ENCODE measurements around the gene DLGAP1.
"Not testable (repeated sequence)": the region's sequence is repeated elsewhere in the genome, so short reads cannot be mapped to it uniquely, and the experiment has no call there.

The DLGAP1 gene

DNA sequence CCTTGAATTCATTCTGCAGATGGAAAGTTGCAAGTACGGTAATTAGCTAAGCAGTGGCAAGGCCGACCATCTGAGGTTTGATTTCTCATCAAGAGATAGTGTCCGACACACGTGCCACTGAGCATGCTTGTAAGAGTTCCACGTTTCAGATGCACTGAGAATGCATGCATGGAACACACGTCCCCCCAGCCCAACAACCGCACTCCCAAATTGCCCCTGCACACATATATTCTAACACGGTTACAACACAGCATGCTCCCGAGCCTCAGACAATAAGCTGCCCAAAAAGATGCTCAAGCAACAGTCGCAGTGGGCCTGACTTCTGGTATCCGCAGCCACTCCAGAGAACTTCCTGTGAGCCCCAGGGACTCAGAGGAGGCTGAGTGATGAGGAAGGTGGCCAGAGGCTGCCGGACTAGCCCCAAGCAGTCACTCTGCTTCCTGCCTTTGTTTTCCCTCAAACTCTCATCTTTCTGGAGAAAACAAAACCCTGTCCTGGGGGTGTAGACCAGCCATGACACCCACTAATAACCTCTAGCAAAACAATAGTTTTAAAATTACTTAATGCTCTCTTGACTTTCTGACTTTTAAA is 801.2 kb downstream of the DLGAP1 start:
- no peak for DNase-seq (ENCODE audit: low spot score)

DNA sequence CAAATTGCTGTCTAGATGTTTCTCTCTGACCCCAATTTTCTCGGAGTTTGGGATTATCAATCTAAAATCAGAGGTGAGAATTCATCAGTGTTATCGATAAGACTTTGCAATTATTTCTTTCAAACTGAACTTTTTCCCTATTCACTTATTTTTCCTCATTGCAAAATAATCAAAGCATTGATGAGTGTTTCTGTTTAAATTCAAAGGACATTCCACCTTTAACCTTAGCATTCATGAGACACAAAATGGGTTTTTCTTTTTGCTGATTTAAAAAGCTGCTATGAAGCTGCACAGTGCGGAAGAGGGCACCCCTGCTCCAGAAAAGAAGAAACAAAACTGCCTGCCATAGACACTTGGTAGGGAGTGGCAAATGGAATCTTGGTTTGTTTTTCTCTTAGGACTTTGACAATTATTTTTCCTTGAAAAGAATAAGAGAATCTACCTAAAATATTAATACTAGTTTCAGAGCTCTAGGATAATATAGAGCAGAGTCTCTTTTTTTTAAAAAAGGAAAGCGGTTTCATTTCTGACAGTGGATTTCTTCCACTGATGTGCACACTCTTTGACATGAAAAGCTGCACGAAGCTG is 801.8 kb downstream of the DLGAP1 start:
- DNase-seq (ENCODE audit: low spot score) = no peak

DNA sequence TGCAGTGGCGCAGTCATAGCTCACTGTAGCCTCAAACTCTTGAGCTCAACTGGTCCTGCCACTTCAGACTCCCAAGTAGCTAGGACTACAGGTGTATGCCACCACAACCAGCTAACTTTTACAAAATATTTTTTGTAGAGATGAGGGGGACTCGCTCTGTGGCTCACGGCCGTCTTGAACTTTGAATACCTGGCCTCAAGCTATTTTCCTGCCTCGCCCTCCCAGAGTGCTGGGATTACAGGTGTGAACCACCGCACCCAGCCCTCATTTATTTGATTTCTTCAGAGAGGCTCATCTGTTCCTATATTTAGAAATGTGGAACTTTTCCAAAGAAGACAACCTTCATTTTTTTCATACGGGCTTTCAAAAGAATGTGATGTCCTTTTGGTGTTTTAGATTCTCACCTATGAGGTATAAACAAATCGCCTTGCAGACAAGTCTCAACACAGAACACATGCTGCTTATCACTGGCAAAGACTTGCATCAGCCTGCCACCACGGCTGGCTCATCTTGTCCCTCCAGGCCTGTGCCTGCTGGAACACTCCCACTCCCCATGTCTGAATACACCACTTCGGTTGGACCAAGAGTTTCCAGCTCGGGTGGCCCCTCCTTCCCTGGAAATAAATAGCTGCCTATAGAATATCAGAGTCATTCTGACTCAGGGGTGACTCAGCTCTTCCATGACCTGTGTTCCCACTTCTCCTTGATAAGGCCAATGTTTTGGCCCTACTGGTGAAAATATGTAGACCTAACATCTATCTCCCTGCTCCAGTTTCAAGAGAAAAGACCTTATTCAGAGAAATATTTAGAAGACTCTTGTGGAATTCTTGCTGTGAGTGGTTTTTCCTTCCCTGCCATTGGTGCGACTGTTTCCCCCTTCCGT is 802.5 kb downstream of the DLGAP1 start:
- DNase-seq (ENCODE audit: low spot score) = no peak

DNA sequence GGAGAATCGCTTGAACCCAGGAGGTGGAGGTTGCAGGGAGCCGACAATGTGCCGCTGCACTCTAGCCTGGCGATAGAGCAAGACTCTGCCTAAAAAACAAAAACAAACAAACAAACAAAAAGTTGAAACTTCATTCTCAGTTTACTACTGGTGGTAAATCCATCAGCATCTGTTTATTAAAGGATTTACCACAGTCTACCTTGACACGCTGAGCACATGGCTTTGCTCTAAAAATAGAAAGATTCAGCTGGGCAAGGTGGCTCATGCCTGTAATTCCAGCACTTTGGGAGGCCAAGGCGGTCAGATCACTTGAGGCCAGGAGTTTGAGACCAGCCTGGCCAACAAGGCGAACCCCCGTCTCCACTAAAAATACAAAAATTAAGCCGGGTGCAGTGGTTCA is 803.8 kb downstream of the DLGAP1 start:
- no peak for DNase-seq (ENCODE audit: low spot score)

DNA sequence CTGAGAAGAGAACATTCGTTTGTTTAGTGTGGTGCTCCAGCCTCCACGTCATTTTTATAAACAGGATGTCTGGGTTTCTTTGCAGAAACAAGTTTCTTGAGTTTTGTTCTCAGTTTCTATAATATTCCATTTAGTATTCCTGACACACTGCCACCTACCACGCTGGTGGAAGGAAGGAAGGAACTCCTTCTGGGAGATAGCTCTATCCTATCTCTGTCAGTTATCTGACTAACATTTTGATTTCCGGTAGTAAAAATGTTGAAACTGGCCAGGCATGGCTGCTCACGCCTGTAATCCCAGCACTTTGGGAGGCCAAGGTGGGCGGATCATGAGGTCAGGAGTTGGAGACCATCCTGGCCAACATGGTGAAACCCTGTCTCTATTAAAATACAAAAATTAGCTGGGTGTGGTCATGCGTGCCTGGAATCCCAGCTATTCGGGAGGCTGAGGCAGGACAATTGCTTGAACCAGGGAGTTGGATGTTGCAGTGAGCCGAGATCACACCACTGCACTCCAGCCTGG is 804.5 kb downstream of the DLGAP1 start:
- not testable (repeated sequence) for DNase-seq (ENCODE audit: low spot score)

DNA sequence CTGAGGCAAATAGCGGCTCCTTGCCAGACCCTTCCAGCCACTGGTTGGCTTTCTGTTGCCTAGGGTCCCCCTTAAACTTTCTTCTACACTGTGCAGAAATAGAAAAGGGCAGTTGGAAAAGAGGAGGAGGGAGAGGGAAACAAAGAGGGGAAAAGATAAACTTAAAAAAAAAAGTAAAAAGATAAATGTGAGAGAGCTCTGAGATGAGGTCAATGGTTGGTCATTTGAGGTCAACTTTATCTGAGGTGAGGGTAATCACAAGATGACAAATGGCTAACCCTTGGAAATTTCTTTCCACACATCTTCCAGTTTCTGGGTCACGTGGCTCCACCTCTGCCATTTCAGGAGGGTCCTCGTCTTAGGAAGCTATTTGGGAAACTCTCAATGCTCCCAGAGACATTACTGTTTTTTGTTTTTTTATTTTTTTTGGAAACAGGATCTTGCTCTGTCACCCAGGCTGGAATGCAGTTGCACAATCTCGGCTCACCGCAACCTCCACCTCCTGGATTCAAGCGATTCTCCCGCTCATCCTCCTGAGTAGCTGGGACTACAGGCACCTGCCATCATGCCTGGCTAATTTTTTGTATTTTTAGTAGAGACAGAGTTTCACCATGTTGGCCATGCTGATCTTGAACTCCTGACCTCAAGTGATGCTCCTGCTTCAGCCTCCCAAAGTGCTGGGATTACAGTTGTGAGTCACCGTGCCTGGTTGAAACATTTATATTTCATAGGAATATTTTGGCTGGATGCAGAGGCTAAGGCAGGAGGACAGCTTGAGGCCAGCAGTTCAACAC is 805.3 kb downstream of the DLGAP1 start:
- DNase-seq (ENCODE audit: low spot score) = no peak

DNA sequence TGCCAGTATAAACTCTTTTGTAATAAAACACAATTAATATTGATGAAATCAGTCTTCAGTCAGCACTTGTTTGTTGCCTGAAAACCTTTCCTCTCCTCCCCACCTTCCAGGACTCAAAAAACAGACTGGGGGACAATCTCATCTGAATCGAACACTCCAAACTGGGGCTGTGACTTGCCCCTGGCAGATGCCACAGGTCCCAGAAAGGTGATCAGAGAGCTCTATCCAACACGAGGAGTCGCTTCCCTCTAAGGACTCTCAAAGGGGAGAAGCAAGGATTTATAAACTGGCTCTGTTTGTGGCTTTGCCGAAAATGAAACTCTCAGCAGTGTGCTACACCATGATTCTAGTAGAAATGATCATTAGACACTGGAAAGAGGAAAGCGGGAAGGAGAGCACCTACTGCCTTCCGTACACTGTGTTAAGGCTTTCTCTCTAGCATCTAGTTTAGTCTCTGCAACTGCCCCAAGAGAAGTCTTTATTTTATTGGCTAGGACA is 805.9 kb downstream of the DLGAP1 start:
- no peak for DNase-seq (ENCODE audit: low spot score)

DNA sequence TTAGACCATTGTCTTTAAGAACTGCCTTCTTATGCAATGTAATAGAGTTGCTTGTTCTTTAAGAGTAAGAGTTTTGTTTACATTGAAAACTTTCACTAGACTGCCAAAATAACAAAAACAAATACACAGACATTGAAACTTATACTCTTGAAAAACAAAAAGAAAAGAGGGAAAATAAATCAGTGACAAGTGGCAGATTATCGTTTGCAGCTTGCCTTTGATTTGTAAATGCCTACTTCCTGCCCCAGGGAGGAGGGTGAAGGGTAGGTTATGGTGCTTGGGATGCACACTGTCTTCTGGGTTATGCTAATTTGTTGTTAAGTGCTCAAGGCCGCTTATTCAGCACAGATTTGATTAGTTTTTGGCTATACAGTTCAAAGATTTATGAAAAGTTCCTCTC is 806.5 kb downstream of the DLGAP1 start:
- no peak for DNase-seq (ENCODE audit: low spot score)

DNA sequence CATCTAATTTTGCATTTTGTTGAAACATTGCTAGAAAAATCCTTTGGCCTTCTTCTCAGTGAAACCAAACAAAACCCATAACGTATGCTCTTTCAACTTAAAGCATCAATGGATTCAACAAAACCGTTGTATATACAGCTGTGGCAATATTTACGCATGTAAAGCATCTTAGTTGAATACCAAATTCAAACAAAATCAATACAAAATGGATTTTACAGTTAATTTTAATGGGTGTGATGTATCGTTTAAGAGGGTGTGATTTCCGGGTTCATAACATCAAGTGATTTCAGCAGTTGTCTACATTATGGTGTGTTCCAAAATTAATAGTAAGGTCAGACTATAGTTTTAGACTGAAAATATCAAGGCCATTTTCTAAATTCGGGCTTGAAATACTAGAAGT is 806.9 kb downstream of the DLGAP1 start:
- no peak for DNase-seq (ENCODE audit: low spot score)

DNA sequence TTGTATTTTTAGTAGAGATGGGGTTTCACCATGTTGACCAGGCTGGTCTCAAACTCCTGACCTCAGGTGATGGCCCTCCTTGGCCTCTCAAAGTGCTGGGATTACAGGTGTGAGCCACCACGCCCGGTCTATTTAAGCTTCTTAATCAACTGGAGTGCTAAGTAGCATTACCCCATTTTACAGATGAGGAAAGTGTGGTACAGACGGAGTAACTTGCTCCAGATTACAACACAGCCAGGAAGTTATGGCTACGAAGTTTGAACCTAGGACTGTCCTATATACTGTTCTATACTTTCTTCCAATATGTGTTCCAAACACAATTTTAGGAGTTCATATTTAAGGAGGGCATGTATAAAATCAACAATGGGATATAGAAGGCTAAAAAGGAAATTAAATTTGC is 807.5 kb downstream of the DLGAP1 start:
- no peak for DNase-seq (ENCODE audit: low spot score)

DNA sequence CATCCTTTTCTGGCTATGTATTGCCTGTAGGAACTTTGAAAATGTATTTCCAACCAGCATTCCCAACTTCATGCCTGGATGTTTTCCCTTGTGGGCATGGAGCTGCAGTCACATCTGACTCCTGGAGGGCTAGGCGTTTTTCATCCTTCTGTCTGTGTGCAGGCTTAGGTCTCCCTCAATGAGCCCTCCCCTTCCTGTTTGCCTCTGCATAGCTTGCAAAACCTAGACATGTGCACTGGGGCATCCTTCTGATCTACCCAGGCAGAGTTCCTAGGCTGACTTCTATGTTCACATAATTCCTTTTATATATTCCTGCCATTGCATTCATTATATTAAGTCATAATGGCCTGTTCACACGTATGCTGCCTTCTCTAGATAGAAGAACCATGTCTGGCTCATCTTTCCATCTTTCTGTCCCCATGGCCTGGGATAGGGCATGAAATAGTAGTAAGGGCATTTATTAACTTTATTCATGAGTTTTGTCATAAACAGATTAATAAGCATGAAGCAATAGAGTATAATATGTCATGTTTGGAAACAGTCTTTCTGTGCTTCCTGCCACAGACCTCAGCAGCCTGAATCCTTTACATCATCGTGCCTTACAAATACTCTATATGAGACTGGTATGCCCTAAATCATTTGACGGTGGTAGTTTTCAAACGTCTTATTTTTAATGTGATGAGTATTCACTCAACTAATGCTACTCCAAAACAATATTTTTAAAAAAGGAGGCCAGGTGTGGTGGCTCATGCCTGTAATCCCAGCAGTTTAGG is 809.5 kb downstream of the DLGAP1 start:
- no peak for DNase-seq (ENCODE audit: low spot score)

DNA sequence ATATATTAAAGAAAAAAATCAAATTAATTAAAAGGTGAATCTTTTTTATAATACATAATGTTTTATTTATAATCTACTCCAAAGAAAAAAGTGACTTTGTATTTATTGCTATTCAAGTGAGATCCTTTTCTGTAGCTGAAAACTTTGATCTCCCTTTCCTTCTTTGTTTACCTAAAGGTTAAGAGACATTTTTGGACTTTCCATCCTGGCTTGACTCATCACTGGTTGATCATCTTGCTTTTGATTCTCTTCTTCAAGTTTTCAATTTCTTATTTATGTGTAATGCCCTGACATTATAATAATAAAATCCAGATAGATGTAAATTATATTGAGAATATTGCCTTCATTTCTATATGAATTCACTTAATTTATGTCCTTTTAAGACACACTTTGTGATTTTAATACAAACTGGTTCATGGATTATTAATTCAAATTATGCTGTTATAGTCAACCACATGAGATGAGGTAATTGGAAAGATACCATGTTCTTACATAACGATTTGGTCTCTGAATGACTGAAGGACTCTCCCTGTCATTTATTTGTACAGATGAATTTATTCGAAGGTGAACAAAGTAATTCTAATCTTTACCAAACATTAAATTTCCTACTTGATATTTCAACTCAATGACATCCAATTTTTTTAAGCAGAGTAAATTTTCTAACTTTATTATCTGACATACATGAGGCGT is 820.7 kb downstream of the DLGAP1 start:
- DNase-seq (ENCODE audit: low spot score) = no peak

DNA sequence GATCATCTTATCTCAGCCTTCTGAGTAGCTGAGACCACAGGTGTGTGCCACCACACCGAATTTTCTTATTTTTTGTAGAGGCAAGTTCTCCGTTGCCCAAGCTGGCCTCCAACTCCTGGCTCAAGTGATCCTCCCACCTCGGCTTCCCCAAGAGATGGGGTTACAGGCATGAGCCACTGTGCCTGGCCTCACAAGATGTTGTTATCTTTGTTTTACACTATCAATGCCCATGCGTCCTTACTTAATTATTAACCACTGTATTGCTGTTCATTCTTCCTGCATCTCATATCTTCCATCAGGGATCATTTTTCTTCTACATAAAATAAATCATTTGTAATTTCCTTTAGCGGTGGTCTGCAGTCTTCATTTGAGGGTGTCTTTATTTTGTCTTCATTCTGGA is 823.2 kb downstream of the DLGAP1 start:
- DNase-seq (ENCODE audit: low spot score) = no peak

DNA sequence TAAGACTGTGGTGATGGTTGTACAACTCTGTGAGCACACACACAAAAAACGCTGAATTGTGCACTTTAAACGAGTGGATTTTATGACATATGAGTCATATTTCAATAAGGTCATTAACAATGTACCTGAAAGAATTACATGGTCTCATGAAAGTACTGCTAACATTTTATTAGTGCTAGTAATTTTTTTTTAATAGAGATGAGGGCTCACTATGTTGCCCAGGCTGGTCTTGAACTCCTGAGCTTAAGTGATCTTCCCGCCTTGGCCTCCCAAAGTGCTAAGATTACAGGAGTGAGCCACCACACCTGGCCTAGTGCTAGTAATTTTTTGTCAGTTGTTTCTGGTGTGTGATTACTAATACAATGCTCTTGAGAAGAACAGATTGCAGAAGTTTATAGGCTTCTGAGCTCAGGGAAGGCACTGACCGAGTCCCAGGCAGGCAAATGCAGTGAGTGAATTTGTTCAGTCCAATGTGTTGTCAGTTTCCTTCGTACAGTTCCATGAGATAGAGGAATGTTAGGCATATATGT is 828.1 kb downstream of the DLGAP1 start:
- no peak for DNase-seq (ENCODE audit: low spot score)

DNA sequence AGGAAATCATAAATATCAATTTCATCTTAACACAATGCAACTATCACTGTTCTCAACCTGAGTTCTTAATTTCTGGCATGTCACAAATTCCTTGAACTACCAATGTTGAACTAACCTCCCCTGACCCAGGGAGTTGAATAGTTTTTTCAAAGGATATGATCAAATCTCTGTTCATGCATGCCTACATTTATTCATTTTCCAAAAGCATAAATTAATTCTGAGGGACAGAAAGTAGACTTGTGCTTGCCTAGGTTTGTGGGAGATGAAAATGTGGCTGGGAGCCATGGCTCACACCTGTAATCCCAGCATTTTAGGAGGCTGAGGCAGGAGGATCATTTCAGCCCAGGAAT is 829.4 kb downstream of the DLGAP1 start:
- DNase-seq (ENCODE audit: low spot score) = no peak

DNA sequence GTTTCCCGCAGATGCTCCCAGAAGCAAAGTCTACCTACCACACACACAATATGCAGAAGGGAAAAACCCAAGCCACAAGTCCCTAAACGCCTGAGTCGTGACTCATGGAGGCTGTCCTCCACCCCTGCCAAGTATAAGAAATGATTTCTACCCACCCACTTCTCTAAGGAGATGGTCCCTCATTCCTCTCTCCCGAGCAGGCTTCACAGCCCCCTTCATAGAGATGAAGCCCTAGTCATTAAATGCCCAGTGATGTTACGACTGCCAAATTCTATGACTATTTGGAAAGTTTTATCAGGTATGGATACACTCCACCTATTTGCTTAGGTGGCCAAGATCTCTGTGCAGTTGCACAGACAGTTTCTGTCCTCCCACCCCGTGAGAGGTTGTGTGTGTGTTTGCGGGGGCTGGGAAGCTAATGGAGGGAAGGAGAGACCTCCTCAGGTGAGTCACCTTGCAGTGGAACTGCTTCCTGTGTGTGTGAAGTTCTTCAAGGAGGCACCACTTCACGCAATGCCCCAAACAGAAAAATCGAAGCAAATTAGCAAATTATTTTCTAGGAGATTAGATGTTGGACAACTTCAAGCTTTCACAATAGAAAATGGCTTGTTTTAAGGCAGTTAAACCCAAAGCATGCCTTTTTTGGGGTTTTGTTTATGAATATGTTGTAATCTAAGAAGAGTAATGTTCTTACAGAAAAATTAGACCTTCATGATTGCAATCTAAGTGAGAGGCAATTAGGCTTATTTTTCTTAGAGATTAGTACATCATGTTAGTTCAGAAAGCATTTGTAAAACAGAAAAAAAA is 830.0 kb downstream of the DLGAP1 start:
- peak; percentile 76 for DNase-seq (ENCODE audit: low spot score)

DNA sequence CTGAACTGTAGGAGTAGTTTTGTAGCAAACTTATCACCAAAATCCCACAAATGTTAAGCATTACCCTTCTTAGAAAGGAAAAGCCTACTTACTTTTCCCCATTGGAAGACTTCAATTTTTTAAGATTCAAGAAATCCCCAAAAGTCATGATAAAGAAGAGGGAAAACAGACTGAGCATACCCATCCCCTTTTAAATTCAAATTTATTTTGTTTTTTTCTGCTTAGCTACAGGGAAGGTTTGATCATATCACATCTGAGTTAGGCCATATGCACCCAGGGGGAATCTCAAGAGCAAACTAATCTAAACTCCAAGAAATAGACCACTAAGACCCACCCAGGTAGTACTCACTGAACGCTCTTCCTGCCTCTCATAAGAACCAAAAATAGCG is 830.6 kb downstream of the DLGAP1 start:
- no peak for DNase-seq (ENCODE audit: low spot score)

DNA sequence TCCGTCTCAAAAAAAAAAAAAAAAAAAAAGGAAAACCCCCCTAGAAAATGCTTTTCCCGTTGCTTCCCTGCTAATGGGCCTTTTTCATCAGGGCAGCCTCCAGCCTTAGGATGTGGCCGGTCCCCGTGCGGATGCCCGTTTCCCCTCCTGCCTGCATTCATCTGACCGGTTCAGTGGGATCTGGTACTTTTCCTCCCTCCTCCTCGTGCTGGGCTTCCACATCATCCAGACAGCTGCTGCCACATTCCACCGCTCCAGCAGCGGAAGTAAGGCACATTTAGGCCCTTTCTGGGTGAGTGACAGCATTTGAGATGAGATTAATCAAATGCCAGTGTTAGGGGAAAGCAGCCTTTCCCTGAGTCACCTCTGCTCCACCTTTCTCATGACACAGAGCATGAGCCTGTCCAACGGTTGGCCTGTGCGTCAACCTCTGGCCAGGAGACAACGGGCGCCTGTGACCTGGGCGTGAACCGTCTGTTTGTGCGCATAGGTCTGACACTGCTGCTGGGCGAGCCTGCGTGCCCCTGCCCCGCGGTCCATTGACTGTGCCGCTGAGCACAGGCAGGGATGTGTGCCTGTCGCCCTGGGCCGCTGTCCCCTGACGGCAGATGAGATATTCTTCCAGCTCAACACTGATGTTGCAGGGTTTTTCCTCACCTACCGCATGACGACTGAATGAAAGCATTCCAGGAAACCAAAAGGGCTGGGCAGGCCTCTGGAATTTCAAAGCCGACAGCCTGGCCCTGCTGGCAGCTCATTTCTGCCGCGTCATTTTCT is 831.1 kb downstream of the DLGAP1 start:
- DNase-seq (ENCODE audit: low spot score) = peak; percentile 34
